Mesothelial cell of epicardium (in vitro differentiated cells): Measurements from ENCODE around the gene ETFBKMT. TPM values are rescaled to one million over a fixed set of nuclear protein-coding genes. Genes with fewer than 3 reads are reported as not detected.
"Not testable (repeated sequence)": the region's sequence is repeated elsewhere in the genome, so short reads cannot be mapped to it uniquely, and the experiment has no call there.

ENCODE experiments used
- DNase-seq, 2 experiments: peaks; one replicate each; pipeline ENCODE4 v3.0.0; 2021; ENCODE audit warnings: low spot score in 2 of 2; ENCODE audit not compliant: unreplicated experiment in 2 of 2
- H3K27ac Mint-ChIP-seq: 2 replicates; pipeline ENCODE4 v1.8.0; 2021; ENCODE audit warnings: mixed read lengths
- H3K27me3 Mint-ChIP-seq: 2 replicates; pipeline ENCODE4 v1.8.0; 2021; ENCODE audit warnings: low read depth, mixed read lengths
- H3K36me3 Mint-ChIP-seq: 2 replicates; pipeline ENCODE4 v1.8.0; 2021; ENCODE audit warnings: mixed read lengths
- H3K4me1 Mint-ChIP-seq: 2 replicates; pipeline ENCODE4 v1.8.0; 2021; ENCODE audit warnings: mixed read lengths
- H3K4me3 Mint-ChIP-seq: 2 replicates; pipeline ENCODE4 v1.8.0; 2021; ENCODE audit warnings: mild to moderate bottlenecking, moderate library complexity, mixed read lengths
- H3K9me3 Mint-ChIP-seq: 2 replicates; pipeline ENCODE4 v1.8.0; 2021; ENCODE audit warnings: mixed read lengths
- total RNA-seq: library from RNA; stranded (reverse); gene quantifications from 3 replicates; pipeline ENCODE4 v1.2.1, GENCODE V29; 2021
- TF ChIP-seq, protein P1 (sequence below): fragments of 200-600 bp; sonication (generic); IDR thresholded peaks from one replicate; pipeline ENCODE4 v1.5.0; 2021; ENCODE audit warnings: antibody characterized with exemption; ENCODE audit not compliant: unreplicated experiment

Gene ETFBKMT
- total RNA-seq, 1 donor from 2014 or later = 2.6 TPM

DNA sequence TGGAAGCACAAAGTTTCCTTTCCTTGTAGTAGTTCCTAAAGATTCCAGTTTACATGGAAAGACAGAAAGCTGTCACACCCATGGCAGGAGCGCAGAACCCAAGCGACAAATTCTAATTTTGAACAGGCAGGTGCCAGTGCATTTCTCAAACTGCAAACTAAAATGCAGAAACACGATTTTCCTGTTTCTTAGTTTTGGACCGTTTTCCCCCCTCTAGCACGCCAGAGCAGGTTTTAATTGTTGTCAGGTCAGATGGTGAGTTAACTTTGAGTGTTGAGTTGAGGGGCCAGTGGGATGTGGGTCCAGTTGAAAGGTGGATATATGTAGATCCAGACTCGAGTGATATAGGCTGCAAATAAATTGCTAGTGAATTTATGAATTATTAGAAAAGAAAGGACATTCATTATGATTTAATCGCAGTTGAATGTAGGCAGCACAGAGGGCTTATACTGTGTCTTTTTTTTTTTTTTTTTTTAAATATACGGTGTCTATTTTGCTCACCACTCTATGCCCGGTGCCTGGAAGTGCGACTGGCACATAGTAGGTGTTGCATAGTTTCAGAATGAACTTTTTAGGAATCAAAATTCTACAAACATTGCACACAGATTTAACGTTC, 909 bp upstream of the ETFBKMT start:
- H3K9me3 Mint-ChIP-seq = no peaks in the 10 kb centered on the region
- TF ChIP-seq, protein P1, sequence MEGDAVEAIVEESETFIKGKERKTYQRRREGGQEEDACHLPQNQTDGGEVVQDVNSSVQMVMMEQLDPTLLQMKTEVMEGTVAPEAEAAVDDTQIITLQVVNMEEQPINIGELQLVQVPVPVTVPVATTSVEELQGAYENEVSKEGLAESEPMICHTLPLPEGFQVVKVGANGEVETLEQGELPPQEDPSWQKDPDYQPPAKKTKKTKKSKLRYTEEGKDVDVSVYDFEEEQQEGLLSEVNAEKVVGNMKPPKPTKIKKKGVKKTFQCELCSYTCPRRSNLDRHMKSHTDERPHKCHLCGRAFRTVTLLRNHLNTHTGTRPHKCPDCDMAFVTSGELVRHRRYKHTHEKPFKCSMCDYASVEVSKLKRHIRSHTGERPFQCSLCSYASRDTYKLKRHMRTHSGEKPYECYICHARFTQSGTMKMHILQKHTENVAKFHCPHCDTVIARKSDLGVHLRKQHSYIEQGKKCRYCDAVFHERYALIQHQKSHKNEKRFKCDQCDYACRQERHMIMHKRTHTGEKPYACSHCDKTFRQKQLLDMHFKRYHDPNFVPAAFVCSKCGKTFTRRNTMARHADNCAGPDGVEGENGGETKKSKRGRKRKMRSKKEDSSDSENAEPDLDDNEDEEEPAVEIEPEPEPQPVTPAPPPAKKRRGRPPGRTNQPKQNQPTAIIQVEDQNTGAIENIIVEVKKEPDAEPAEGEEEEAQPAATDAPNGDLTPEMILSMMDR = no peak
- no peaks in the 10 kb centered on the region for H3K27me3 Mint-ChIP-seq
- H3K27ac Mint-ChIP-seq = peak overlapping the region; percentile 79
- H3K4me3 Mint-ChIP-seq = peak overlapping the region; percentile 97
- H3K36me3 Mint-ChIP-seq = peaks cover 2% of the 10 kb centered on the region
- H3K4me1 Mint-ChIP-seq = peaks cover 23% of the 10 kb centered on the region
- no peak for DNase-seq

DNA sequence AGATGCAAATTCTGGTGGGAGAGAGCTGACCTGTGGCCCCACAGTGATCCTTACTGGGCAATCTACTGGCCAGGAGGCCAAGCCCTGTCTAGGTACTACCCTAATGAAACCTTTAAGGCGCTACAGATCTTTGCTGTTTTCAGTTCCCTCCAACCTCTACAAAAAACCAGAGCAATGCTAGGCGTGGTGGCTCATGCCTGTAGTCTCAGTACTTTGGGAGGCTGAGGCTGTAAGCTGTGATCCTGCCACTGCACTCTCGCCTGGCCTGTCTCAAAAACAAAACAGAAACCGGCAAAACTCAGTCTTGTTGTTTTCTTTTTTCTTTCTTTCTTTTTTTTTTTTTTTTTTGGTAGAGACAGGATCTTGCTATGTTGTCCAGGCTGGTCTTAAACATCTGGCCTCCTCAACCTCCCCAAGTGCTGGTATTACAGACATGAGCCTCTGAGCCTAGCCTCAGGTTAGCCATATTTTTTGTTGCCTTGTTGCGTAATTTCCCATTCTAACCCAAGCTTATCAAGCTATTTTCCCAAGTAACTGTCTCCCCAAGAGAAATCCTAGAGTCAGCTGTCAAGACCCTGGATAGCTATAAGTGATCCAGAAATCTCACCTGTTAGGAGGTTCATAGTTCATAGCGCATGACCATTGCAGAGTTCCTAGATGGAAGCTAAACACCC, 2.8 kb downstream of the ETFBKMT start:
- peaks cover 11% of the 10 kb centered on the region for H3K9me3 Mint-ChIP-seq
- no peak for DNase-seq
- H3K4me1 Mint-ChIP-seq = peaks cover 11% of the 10 kb centered on the region
- no peak overlapping the region for H3K4me3 Mint-ChIP-seq
- peaks cover 14% of the 10 kb centered on the region for H3K36me3 Mint-ChIP-seq
- TF ChIP-seq, protein P1 = no peak
- H3K27ac Mint-ChIP-seq = no peak overlapping the region
- H3K27me3 Mint-ChIP-seq = no peaks in the 10 kb centered on the region

DNA sequence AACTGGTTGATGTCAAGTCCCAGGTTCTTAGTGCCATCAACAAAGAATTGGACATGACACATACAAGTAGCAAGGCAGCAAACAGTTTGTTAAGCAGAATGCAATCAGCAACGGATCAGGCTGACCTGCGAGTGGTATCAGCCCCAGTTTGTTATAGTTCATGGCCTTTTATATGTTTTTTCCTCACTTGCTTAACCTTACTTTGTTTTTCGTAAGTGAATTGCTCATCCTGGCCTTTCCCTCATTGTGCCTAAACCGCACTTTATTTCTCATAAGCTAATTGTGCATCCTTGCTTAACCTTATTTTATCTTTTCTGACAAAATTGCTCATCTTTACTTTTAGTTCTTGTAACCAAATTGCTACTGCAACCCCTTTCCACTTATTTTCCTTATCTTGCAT, 4.1 kb downstream of the ETFBKMT start:
- H3K36me3 Mint-ChIP-seq = peaks cover 17% of the 10 kb centered on the region
- H3K27me3 Mint-ChIP-seq = no peaks in the 10 kb centered on the region
- no peak for DNase-seq
- no peak overlapping the region for H3K27ac Mint-ChIP-seq
- no peak overlapping the region for H3K4me3 Mint-ChIP-seq
- peaks cover 14% of the 10 kb centered on the region for H3K9me3 Mint-ChIP-seq
- H3K4me1 Mint-ChIP-seq = peaks cover 3% of the 10 kb centered on the region
- TF ChIP-seq, protein P1 = no peak

DNA sequence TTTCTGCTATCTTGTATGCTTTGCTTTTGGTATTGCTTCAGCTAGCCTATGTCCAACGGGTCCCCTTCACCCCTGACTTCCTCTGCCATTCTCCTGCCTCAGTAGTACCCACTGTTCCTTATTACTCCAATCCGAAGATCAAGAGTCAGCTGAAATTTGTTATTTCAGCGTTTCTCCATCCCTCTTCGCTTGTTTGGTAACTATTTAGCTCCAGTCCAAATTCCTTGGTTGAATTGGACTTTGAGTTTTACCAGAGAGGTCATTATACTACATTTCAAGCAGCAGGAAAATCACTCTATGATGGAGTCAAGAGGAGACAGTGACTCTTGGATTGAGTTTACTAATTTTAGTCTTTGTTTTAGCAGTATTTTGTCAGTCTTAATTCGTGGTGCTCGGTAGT, 4.5 kb downstream of the ETFBKMT start:
- no peak overlapping the region for H3K27ac Mint-ChIP-seq
- H3K4me3 Mint-ChIP-seq = no peak overlapping the region
- peaks cover 19% of the 10 kb centered on the region for H3K9me3 Mint-ChIP-seq
- TF ChIP-seq, protein P1 = no peak
- no peak for DNase-seq
- no peaks in the 10 kb centered on the region for H3K27me3 Mint-ChIP-seq
- peaks cover 2% of the 10 kb centered on the region for H3K4me1 Mint-ChIP-seq
- peaks cover 21% of the 10 kb centered on the region for H3K36me3 Mint-ChIP-seq

DNA sequence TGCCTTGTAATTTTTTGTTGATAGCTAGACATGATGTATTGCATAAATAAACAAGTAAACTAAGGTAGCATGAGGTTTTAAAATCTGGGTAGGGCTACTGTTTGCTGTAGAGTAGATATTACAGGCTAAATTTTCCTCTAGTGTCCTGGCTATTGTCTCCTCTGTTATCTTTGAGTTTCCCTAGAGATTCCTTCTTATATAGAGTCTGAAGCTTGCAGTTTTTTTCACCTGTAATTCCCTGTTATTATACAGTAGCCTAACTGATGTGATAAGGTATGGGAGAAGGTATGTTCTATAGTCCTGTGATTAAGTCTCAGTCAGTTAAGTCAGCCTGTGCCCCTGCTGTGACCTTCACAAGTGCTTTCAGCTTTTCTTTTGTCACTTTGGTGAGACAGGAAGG, 9.5 kb downstream of the ETFBKMT start:
- peaks cover 10% of the 10 kb centered on the region for H3K4me1 Mint-ChIP-seq
- H3K27me3 Mint-ChIP-seq = no peaks in the 10 kb centered on the region
- TF ChIP-seq, protein P1 = no peak
- no peak overlapping the region for H3K4me3 Mint-ChIP-seq
- no peak for DNase-seq
- H3K36me3 Mint-ChIP-seq = peaks cover 49% of the 10 kb centered on the region
- no peak overlapping the region for H3K27ac Mint-ChIP-seq
- peaks cover 22% of the 10 kb centered on the region for H3K9me3 Mint-ChIP-seq

DNA sequence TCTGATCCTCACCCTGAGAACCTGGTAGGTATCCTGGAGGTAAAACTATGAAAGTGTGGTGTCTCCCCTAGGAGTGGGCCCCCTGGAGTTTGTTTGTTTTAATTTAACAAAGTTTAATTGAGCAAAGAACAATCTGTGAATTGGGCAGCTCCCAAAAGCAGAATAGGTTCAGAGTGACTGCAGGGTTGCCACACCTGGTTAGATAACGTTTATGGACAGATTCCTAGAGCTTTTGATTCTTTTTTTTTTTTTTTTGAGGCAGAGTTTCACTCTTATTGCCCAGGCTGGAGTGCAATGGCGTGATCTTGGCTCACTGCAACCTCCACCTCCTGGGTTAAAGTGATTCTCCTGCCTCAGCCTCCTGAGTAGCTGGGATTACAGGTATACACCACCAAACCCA, 10.1 kb downstream of the ETFBKMT start:
- Mint-ChIP-seq H3K9me3 (peaks cover 26% of the 10 kb centered on the region), H3K36me3 (peaks cover 52% of the 10 kb centered on the region), H3K4me1 (peaks cover 12% of the 10 kb centered on the region)
- H3K4me3 Mint-ChIP-seq, H3K27ac Mint-ChIP-seq, DNase-seq, H3K27me3 Mint-ChIP-seq: not testable (repeated sequence)
